ENCODE measurements around the gene ZBTB16. TPM values are rescaled to one million over a fixed set of nuclear protein-coding genes. Genes with fewer than 3 reads are reported as not detected.
A peak's percentile ranks its signal among the peaks of the same experiment; 100 is the strongest.

The ZBTB16 gene
- total RNA-seq, 4 donors from 2014 or later, result 82.7 to 375 (median 189) TPM

GRCh38 chr11:114290503-114291235 is 231.2 kb downstream of the ZBTB16 start:
- no peak for TF ChIP-seq CTCF (IDR thresholded peaks at IDR 0.05)
- DNase-seq (ENCODE audit: low spot score) (no peak), ATAC-seq (ENCODE audit: low FRiP score) (no peak)

- TF ChIP-seq CTCF (IDR thresholded peaks at IDR 0.05), result no peak
- ATAC-seq (ENCODE audit: low FRiP score), result no peak
- DNase-seq (ENCODE audit: low spot score), result no peak
Observed at GRCh38 chr11:114291381-114291780, 231.9 kb downstream of the ZBTB16 start.

- no peak for TF ChIP-seq CTCF (IDR thresholded peaks at IDR 0.05)
- DNase-seq (ENCODE audit: low spot score) (no peak), ATAC-seq (ENCODE audit: low FRiP score) (no peak)
Observed at GRCh38 chr11:114291842-114292680, 232.6 kb downstream of the ZBTB16 start.

GRCh38 chr11:114293201-114293711 is 233.7 kb downstream of the ZBTB16 start:
- ATAC-seq (ENCODE audit: low FRiP score), result no peak
- TF ChIP-seq CTCF (IDR thresholded peaks at IDR 0.05), result no peak
- no peak for DNase-seq (ENCODE audit: low spot score)

- TF ChIP-seq CTCF (IDR thresholded peaks at IDR 0.05), result no peak
- DNase-seq (ENCODE audit: low spot score), result no peak
- peak; percentile 67 for ATAC-seq (ENCODE audit: low FRiP score)
Observed at GRCh38 chr11:114295676-114296604, 236.4 kb downstream of the ZBTB16 start, which contains the start of gene NNMT. NNMT (plus strand) TSS chr11:114296399; CDS start chr11:114296557, 158 bp downstream.

- DNase-seq (ENCODE audit: low spot score), result no peak
Observed at GRCh38 chr11:114296605-114297372, 237.3 kb downstream of the ZBTB16 start.

More at GRCh38 chr11:114296605-114297372, 237.3 kb downstream of the ZBTB16 start:
- peak; percentile 4 for ATAC-seq (ENCODE audit: low FRiP score)
- TF ChIP-seq CTCF (IDR thresholded peaks at IDR 0.05), result no peak

All from omental fat pad (tissue), 4 donors.